Breast epithelium (tissue), 3 donors: ENCODE data around the gene TCN2.

Experiments used
- POLR2AphosphoS5 ChIP-seq, 3 donors: sonication (generic); formaldehyde crosslinking; IDR thresholded peaks; one replicate each; pipeline ENCODE4 v1.6.1; 2017; ENCODE audit warnings: antibody characterized with exemption in 3 of 3
- TF ChIP-seq, protein P1 (sequence below), 3 donors: fragments of 450-650 bp; IDR thresholded peaks; one replicate each; pipeline ENCODE4 v1.5.1; 2016 to 2017; ENCODE audit warnings: antibody characterized with exemption in 3 of 3, mild to moderate bottlenecking in 3 of 3, moderate library complexity in 3 of 3

DNA sequence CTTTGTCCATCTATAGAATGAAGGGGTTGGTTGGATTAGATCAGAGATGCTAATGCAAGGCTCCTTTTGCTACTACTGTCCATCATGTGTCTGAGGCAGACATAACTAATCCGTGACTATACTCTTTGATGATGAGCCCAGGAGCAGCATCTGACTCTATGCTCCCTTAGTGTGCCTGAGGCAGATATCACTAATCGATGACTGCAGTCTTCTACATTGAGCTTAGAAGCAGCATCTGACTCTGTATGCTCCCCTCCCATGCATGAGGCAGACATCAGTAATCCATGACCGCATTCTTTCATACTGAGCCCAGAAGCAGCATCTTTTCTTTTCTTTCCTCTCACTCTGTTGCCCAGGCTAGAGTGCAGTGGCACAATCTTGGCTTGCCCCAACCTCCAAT is 4.2 kb downstream of the TCN2 start:
- TF ChIP-seq, protein P1, sequence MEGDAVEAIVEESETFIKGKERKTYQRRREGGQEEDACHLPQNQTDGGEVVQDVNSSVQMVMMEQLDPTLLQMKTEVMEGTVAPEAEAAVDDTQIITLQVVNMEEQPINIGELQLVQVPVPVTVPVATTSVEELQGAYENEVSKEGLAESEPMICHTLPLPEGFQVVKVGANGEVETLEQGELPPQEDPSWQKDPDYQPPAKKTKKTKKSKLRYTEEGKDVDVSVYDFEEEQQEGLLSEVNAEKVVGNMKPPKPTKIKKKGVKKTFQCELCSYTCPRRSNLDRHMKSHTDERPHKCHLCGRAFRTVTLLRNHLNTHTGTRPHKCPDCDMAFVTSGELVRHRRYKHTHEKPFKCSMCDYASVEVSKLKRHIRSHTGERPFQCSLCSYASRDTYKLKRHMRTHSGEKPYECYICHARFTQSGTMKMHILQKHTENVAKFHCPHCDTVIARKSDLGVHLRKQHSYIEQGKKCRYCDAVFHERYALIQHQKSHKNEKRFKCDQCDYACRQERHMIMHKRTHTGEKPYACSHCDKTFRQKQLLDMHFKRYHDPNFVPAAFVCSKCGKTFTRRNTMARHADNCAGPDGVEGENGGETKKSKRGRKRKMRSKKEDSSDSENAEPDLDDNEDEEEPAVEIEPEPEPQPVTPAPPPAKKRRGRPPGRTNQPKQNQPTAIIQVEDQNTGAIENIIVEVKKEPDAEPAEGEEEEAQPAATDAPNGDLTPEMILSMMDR (IDR thresholded peaks at IDR 0.05) = no peak
- TF ChIP-seq POLR2AphosphoS5 (IDR thresholded peaks at IDR 0.05) = no peak
